Smooth muscle cell (in vitro differentiated cells): ENCODE measurements around the gene HELLS. TPM values are rescaled to one million over a fixed set of nuclear protein-coding genes. Genes with fewer than 3 reads are reported as not detected.
"Not testable (repeated sequence)": the region's sequence is repeated elsewhere in the genome, so short reads cannot be mapped to it uniquely, and the experiment has no call there.

Experiments used
- DNase-seq: peaks from one replicate; lab custom pipeline; 2025; ENCODE audit not compliant: unreplicated experiment; lab: John Stamatoyannopoulos, UW
- H2AFZ ChIP-seq: fragments of 200-600 bp; sonication (generic); 2 replicates; pipeline ENCODE4 v1.6.0; 2016; ENCODE audit warnings: antibody characterized with exemption, low read depth, mild to moderate bottlenecking
- H3F3A ChIP-seq: fragments of 200-600 bp; sonication (generic); 2 replicates; pipeline ENCODE4 v1.6.0; 2017; ENCODE audit warnings: antibody characterized with exemption, low read depth
- H3K27ac ChIP-seq: fragments of 200-600 bp; sonication (generic); 2 replicates; pipeline ENCODE4 v1.5.1; 2016; ENCODE audit warnings: low read depth, mild to moderate bottlenecking
- H3K27me3 ChIP-seq: fragments of 200-600 bp; sonication (generic); 2 replicates; pipeline ENCODE4 v1.6.1; 2016; ENCODE audit warnings: low read depth, mild to moderate bottlenecking
- H3K36me3 ChIP-seq: fragments of 200-600 bp; sonication (generic); 2 replicates; pipeline ENCODE4 v1.5.1; 2016; ENCODE audit warnings: low read depth
- H3K4me1 ChIP-seq: fragments of 200-600 bp; sonication (generic); 2 replicates; pipeline ENCODE4 v1.5.1; 2016; ENCODE audit warnings: low read depth
- H3K4me2 ChIP-seq: fragments of 200-600 bp; sonication (generic); 2 replicates; pipeline ENCODE4 v1.6.0; 2016; ENCODE audit warnings: mild to moderate bottlenecking
- H3K4me3 ChIP-seq: fragments of 200-600 bp; sonication (generic); 2 replicates; pipeline ENCODE4 v1.5.1; 2016; ENCODE audit warnings: mild to moderate bottlenecking
- H3K79me2 ChIP-seq: fragments of 200-600 bp; sonication (generic); 2 replicates; pipeline ENCODE4 v1.6.0; 2016; ENCODE audit warnings: low read depth, mild to moderate bottlenecking
- H3K9ac ChIP-seq: fragments of 200-600 bp; sonication (generic); 2 replicates; pipeline ENCODE4 v1.6.0; 2016; ENCODE audit warnings: low read depth
- H3K9me3 ChIP-seq: fragments of 200-600 bp; sonication (generic); replicated peaks from 2 replicates; pipeline ENCODE4 v1.5.1; 2016; ENCODE audit warnings: low read depth
- H4K20me1 ChIP-seq: fragments of 200-600 bp; sonication (generic); 2 replicates; pipeline ENCODE4 v1.6.0; 2016; ENCODE audit warnings: low read depth
- CTCF ChIP-seq: fragments of 200-600 bp; sonication (generic); IDR thresholded peaks from 2 replicates; pipeline ENCODE4 v1.5.1; 2017; ENCODE audit warnings: borderline replicate concordance, mild to moderate bottlenecking, antibody characterized with exemption; ENCODE audit not compliant: insufficient read depth, poor library complexity, severe bottlenecking
- WGBS: methylation state at CpG from one replicate; pipeline ENCODE4 v1.1.7; 2016; ENCODE audit warnings: low lambda C conversion rate; 5-methylcytosine and 5-hydroxymethylcytosine counted together
- polyA plus RNA-seq: library from polyadenylated mRNA; unstranded; fragments of >200 nt; fragmentation: Nextera tagmentation; extraction: Ambion mirVana; gene quantifications from 2 replicates; pipeline ENCODE4 v1.2.1, GENCODE V29; 2016
- total RNA-seq: library from RNA; depleted of rRNA; stranded (reverse); fragments of >200 nt; gene quantifications from 2 replicates; pipeline ENCODE4 v1.2.3, GENCODE V29; 2014

Gene HELLS
- total and polyA plus RNA-seq, 2 experiments from 2014 or later: 10.5 to 55.5 TPM

GRCh38 chr10:94533027-94533426 is 12.6 kb upstream of the HELLS start:
- TF ChIP-seq CTCF: no peak
- Histone ChIP-seq H3K27me3 (no peaks in the 10 kb centered on the region), H3F3A (no peaks in the 10 kb centered on the region), H3K27ac (no peak overlapping the region), H3K4me1 (no peaks in the 10 kb centered on the region), H3K9ac (no peak overlapping the region), H3K79me2 (no peaks in the 10 kb centered on the region), H3K4me3 (no peak overlapping the region), H3K4me2 (no peak overlapping the region), H3K36me3 (no peaks in the 10 kb centered on the region), H2AFZ (no peak overlapping the region), H3K9me3 (no peaks in the 10 kb centered on the region), H4K20me1 (no peaks in the 10 kb centered on the region)
- no peak for DNase-seq
- 97% methylated on average over 1 of the region's 1 CpG for WGBS

- H4K20me1 ChIP-seq, H3F3A ChIP-seq, H2AFZ ChIP-seq, H3K79me2 ChIP-seq, H3K4me1 ChIP-seq, H3K9ac ChIP-seq, H3K4me3 ChIP-seq, H3K9me3 ChIP-seq, DNase-seq, H3K36me3 ChIP-seq, H3K27me3 ChIP-seq, H3K27ac ChIP-seq, H3K4me2 ChIP-seq: not testable (repeated sequence)
- 91% methylated on average over 2 of the region's 2 CpGs for WGBS
These were observed 3.3 kb upstream of the HELLS start for GRCh38 chr10:94542282-94542681.

- peak overlapping the region; percentile 80 for H3K9ac ChIP-seq
These were observed 687 bp downstream of the HELLS start for GRCh38 chr10:94546049-94546900.

GRCh38 chr10:94546901-94547185 is 1.3 kb downstream of the HELLS start:
- DNase-seq: no peak
- Histone ChIP-seq H2AFZ (peak overlapping the region; percentile 92), H3K36me3 (no peaks in the 10 kb centered on the region), H3K4me2 (peak overlapping the region; percentile 88), H3K9me3 (no peaks in the 10 kb centered on the region), H4K20me1 (no peaks in the 10 kb centered on the region), H3K4me1 (peaks cover 12% of the 10 kb centered on the region), H3K4me3 (peak overlapping the region; percentile 75), H3K27me3 (no peaks in the 10 kb centered on the region), H3K27ac (no peak overlapping the region), H3F3A (no peaks in the 10 kb centered on the region), H3K79me2 (peaks cover 20% of the 10 kb centered on the region), H3K9ac (no peak overlapping the region)
- 56% methylated on average over 1 of the region's 1 CpG for WGBS
- TF ChIP-seq CTCF: no peak

More at GRCh38 chr10:94546049-94546900, 687 bp downstream of the HELLS start:
- H4K20me1 ChIP-seq: no peaks in the 10 kb centered on the region
- peak overlapping the region; percentile 88 for H3K4me2 ChIP-seq
- WGBS: 1% methylated on average over 25 of the region's 25 CpGs
- H2AFZ ChIP-seq: peak overlapping the region; percentile 92
- TF ChIP-seq CTCF: no peak
- H3K79me2 ChIP-seq: peaks cover 20% of the 10 kb centered on the region
- no peaks in the 10 kb centered on the region for H3K36me3 ChIP-seq
- no peaks in the 10 kb centered on the region for H3K27me3 ChIP-seq
- no peaks in the 10 kb centered on the region for H3F3A ChIP-seq
- H3K4me3 ChIP-seq: peak overlapping the region; percentile 75
- DNase-seq: no peak
- no peaks in the 10 kb centered on the region for H3K9me3 ChIP-seq
- no peak overlapping the region for H3K27ac ChIP-seq
- peaks cover 12% of the 10 kb centered on the region for H3K4me1 ChIP-seq
